A673 (cell line): Measurements from ENCODE around the gene SEC11C. TPM values are rescaled to one million over a fixed set of nuclear protein-coding genes. Genes with fewer than 3 reads are reported as not detected.

ENCODE experiments used
- BruUV-seq: library from RNA; stranded (reverse); fragments of 400-500 nt; replicated peaks from 2 replicates; lab custom pipeline; 2021; lab: Mats Ljungman, UMichigan
- CTCF ChIA-PET: fragments of 300-600 bp; sonication (Branson Sonifier 250); formaldehyde crosslinking; loops from one replicate; lab custom pipeline; 2022; ENCODE audit warnings: antibody characterized with exemption; lab: Charles Lee
- POLR2A ChIA-PET: fragments of 300-600 bp; sonication (Branson Sonifier 250); formaldehyde crosslinking; loops from one replicate; lab custom pipeline; 2022; ENCODE audit warnings: antibody characterized with exemption; ENCODE audit not compliant: low non-redundant PET; lab: Charles Lee
- DNase-seq: peaks from one replicate; pipeline ENCODE4 v3.0.0-alpha.2; 2015; ENCODE audit warnings: low spot score
- H3K27ac ChIP-seq: fragments of 200-600 bp; sonication (generic); 2 replicates; pipeline ENCODE4 v1.5.1; 2016; ENCODE audit warnings: mixed run types, low read depth, mild to moderate bottlenecking, mixed read lengths, antibody characterized with exemption, low read length; ENCODE audit not compliant: poor library complexity, severe bottlenecking
- H3K27me3 ChIP-seq: fragments of 200-600 bp; sonication (generic); replicated peaks from 2 replicates; pipeline ENCODE4 v1.6.1; 2017; ENCODE audit warnings: mixed run types, low read depth, mild to moderate bottlenecking, mixed read lengths, antibody characterized with exemption, low read length; ENCODE audit not compliant: insufficient read depth, poor library complexity
- H3K36me3 ChIP-seq: fragments of 200-600 bp; sonication (generic); 2 replicates; pipeline ENCODE4 v1.6.1; 2016; ENCODE audit warnings: mixed run types, mild to moderate bottlenecking, mixed read lengths, antibody characterized with exemption, low read length; ENCODE audit not compliant: insufficient read depth, poor library complexity, severe bottlenecking
- H3K4me1 ChIP-seq: fragments of 200-600 bp; sonication (generic); 2 replicates; pipeline ENCODE4 v1.6.1; 2017; ENCODE audit warnings: mixed run types, mild to moderate bottlenecking, mixed read lengths, antibody characterized with exemption, low read length; ENCODE audit not compliant: insufficient read depth, poor library complexity, severe bottlenecking
- H3K4me3 ChIP-seq: fragments of 200-600 bp; sonication (generic); 2 replicates; pipeline ENCODE4 v1.5.1; 2016; ENCODE audit warnings: low read depth, mixed run types, mild to moderate bottlenecking, mixed read lengths, low read length; ENCODE audit not compliant: poor library complexity, severe bottlenecking
- H3K9me3 ChIP-seq: fragments of 200-600 bp; sonication (generic); 2 replicates; pipeline ENCODE4 v1.6.1; 2016; ENCODE audit warnings: mixed run types, low read depth, mild to moderate bottlenecking, mixed read lengths, antibody characterized with exemption, low read length; ENCODE audit not compliant: poor library complexity, severe bottlenecking
- EZH2 ChIP-seq: fragments of 200-600 bp; sonication (generic); IDR thresholded peaks from 2 replicates; pipeline ENCODE4 v1.6.1; 2017; ENCODE audit warnings: borderline replicate concordance, low read depth, mild to moderate bottlenecking, mixed read lengths, antibody characterized with exemption, low read length; ENCODE audit not compliant: poor library complexity, severe bottlenecking
- intact Hi-C: fragments of 100-400 bp; cut with micrococcal nuclease; formaldehyde crosslinking; loops from one replicate; pipeline ENCODE4 v1.10.0; 2022; ENCODE audit not compliant: unreplicated experiment
- total RNA-seq: library from RNA; stranded (reverse); gene quantifications from 2 replicates; pipeline ENCODE4 v1.2.3, GENCODE V29; 2021
- TF ChIP-seq, protein P1 (sequence below): fragments of 300-800, 200-600 bp; sonication (generic); conservative IDR thresholded peaks from 2 replicates; pipeline ENCODE4 v1.5.1; 2017; ENCODE audit warnings: low read depth, mild to moderate bottlenecking, antibody characterized with exemption, low read length, moderate library complexity, mixed read lengths

SEC11C gene
- total RNA-seq, 1 experiment from 2014 or later: 355 TPM

DNA sequence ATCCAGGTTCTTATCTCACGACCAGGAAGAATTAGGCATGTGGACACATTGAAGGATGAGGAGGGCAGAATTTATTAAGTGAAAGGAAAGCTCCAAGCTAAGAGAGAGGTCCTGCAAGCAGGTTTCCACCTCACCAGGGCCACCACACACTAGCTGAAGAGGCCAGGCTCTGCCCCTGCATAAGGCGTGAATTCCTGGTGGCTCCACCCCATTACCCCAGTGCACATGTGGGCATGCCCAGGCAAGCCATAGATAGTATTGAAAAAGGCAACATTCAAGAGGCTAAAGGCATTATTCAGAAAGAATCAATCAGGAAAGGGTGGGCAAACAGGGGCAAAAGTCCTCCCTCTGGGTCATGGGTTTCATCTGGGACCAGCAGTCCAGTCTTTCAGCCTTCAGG, 49.3 kb downstream of the SEC11C start:
- ChIA-PET POLR2A (no interaction called here), CTCF (no interaction called here)
- intact Hi-C loops: no loop called here
- H3K9me3 ChIP-seq: no peaks in the 10 kb centered on the region
- no peak overlapping the region for H3K4me3 ChIP-seq
- no TSS peak for BruUV-seq
- H3K4me1 ChIP-seq: peaks cover 17% of the 10 kb centered on the region
- no peak for DNase-seq
- TF ChIP-seq, protein P1, sequence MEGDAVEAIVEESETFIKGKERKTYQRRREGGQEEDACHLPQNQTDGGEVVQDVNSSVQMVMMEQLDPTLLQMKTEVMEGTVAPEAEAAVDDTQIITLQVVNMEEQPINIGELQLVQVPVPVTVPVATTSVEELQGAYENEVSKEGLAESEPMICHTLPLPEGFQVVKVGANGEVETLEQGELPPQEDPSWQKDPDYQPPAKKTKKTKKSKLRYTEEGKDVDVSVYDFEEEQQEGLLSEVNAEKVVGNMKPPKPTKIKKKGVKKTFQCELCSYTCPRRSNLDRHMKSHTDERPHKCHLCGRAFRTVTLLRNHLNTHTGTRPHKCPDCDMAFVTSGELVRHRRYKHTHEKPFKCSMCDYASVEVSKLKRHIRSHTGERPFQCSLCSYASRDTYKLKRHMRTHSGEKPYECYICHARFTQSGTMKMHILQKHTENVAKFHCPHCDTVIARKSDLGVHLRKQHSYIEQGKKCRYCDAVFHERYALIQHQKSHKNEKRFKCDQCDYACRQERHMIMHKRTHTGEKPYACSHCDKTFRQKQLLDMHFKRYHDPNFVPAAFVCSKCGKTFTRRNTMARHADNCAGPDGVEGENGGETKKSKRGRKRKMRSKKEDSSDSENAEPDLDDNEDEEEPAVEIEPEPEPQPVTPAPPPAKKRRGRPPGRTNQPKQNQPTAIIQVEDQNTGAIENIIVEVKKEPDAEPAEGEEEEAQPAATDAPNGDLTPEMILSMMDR: no peak
- no peak for TF ChIP-seq EZH2
- H3K27ac ChIP-seq: no peak overlapping the region
- no peaks in the 10 kb centered on the region for H3K27me3 ChIP-seq
- H3K36me3 ChIP-seq: no peaks in the 10 kb centered on the region

GRCh38 chr18:59189746-59190145, 50.1 kb downstream of the SEC11C start:
- H3K4me1 ChIP-seq: peaks cover 17% of the 10 kb centered on the region
- intact Hi-C loops: no loop called here
- DNase-seq: no peak
- no peak overlapping the region for H3K27ac ChIP-seq
- no peaks in the 10 kb centered on the region for H3K36me3 ChIP-seq
- TF ChIP-seq, protein P1: no peak
- no peak for TF ChIP-seq EZH2
- H3K9me3 ChIP-seq: no peaks in the 10 kb centered on the region
- POLR2A ChIA-PET: no interaction called here
- no peak overlapping the region for H3K4me3 ChIP-seq
- CTCF ChIA-PET: no interaction called here
- BruUV-seq: no TSS peak
- no peaks in the 10 kb centered on the region for H3K27me3 ChIP-seq

- H3K27me3 ChIP-seq: no peaks in the 10 kb centered on the region
- no peak overlapping the region for H3K4me3 ChIP-seq
- CTCF ChIA-PET: no interaction called here
- BruUV-seq: no TSS peak
- TF ChIP-seq, protein P1: no peak
- no peak for TF ChIP-seq EZH2
- POLR2A ChIA-PET: no interaction called here
- H3K4me1 ChIP-seq: peaks cover 38% of the 10 kb centered on the region
- no peak for DNase-seq
- H3K27ac ChIP-seq: no peak overlapping the region
- H3K36me3 ChIP-seq: no peaks in the 10 kb centered on the region
- intact Hi-C loops: no loop called here
- no peaks in the 10 kb centered on the region for H3K9me3 ChIP-seq
Measured at GRCh38 chr18:59196161-59196725, 56.6 kb downstream of the SEC11C start.
